Measurements from ENCODE around the gene TANGO2.
A peak's percentile ranks its signal among the peaks of the same experiment; 100 is the strongest.

Gene TANGO2

DNA sequence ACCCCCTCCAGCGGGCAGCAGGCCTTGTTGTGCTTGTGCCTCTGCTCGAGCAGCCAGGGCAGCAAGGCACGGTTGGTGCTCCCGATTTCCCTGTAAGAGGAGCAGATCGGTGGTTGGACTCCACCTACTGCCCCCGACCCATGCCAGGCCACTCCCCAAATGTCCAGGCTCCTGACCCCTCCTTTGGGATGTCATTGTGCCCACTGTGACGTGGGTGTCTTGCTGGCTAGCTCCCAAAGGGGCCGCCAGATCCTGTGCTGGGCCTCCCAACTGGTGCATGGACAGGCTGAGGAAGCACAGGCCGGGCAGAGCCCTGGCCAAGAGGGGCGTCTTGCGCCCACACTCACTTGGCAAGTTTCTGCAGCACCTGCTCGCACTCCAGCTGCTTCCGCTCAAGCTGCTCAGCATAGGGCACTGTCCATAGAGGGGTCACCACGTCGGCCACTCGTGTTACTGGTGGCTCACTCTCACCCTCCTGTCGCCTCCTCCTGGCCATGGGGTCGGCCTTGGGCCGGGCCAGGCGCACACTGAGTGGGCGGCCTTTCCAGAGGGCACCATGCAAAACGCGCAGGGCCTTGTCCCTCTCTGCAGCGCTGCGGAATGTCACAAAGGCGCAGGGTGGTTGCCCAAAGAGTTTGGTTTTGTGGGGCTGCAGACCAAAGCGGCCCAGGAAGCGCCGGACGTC lies 94.9 kb downstream of the TANGO2 start, which contains the start of gene RANBP1:
RANBP1 (plus strand) TSS at position 414 of the 685 bp plus-strand sequence; CDS start at position 495, 81 bp downstream.
- TF ChIP-seq, protein P1, sequence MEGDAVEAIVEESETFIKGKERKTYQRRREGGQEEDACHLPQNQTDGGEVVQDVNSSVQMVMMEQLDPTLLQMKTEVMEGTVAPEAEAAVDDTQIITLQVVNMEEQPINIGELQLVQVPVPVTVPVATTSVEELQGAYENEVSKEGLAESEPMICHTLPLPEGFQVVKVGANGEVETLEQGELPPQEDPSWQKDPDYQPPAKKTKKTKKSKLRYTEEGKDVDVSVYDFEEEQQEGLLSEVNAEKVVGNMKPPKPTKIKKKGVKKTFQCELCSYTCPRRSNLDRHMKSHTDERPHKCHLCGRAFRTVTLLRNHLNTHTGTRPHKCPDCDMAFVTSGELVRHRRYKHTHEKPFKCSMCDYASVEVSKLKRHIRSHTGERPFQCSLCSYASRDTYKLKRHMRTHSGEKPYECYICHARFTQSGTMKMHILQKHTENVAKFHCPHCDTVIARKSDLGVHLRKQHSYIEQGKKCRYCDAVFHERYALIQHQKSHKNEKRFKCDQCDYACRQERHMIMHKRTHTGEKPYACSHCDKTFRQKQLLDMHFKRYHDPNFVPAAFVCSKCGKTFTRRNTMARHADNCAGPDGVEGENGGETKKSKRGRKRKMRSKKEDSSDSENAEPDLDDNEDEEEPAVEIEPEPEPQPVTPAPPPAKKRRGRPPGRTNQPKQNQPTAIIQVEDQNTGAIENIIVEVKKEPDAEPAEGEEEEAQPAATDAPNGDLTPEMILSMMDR (IDR thresholded peaks at IDR 0.05; ENCODE audit: low read depth, low read length), result no peak
- Histone ChIP-seq H3K4me1 (peaks cover 5% of the 10 kb centered on the region), H3K27me3 (no peaks in the 10 kb centered on the region), H3K4me3 (ENCODE audit: low read depth, low read length) (peak within 1 kb of the TSS; percentile 95), H3K9me3 (no peaks in the 10 kb centered on the region), H3K36me3 (peaks cover 83% of the 10 kb centered on the region)
- DNase-seq, result peak; percentile 11

DNA sequence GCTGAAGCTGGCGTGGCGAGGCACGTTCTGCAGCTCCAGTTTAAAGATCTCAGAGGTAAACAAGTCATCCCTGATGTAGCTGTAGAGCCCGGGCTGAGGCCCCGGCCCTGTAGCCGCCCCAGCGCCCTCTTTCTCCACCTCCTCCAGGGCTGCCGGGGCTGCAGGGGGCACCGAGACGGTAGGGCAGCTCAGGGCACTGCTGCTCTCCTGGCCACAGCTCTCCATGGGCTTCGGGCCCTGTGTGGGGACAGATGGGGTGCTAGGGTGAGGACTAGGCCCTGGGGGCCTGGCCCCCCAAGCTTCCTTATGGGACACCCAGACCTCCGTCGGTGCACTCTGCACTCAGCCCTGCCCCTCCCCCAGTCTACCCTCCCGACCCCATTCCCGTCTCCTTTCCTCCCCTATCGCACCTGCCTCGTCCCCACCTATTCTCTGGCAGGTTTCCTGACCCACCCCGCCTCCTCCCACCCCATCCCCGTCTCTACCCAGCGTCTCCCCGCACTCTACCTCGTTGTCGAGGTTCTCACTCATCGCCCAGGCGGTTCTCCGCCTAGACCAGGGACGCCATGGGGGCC lies 95.6 kb downstream of the TANGO2 start:
- no peak for DNase-seq
- peaks cover 84% of the 10 kb centered on the region for H3K36me3 ChIP-seq
- peaks cover 5% of the 10 kb centered on the region for H3K4me1 ChIP-seq
- TF ChIP-seq, protein P1 (IDR thresholded peaks at IDR 0.05; ENCODE audit: low read depth, low read length), result no peak
- no peaks in the 10 kb centered on the region for H3K9me3 ChIP-seq
- H3K27me3 ChIP-seq, result no peaks in the 10 kb centered on the region
- H3K4me3 ChIP-seq (ENCODE audit: low read depth, low read length), result peak overlapping the region; percentile 95
